HepG2 (cell line): Measurements from ENCODE around the gene SLC4A2. TPM values are rescaled to one million over a fixed set of nuclear protein-coding genes. Genes with fewer than 3 reads are reported as not detected.

Experiments used
- ATM ChIP-seq: fragments of 450-650 bp; IDR thresholded peaks from 2 replicates; pipeline ENCODE4 v1.7.1; 2017; ENCODE audit warnings: mild to moderate bottlenecking, borderline replicate concordance
- DMAP1 ChIP-seq: IDR thresholded peaks from 2 replicates; pipeline ENCODE4 v1.6.1; 2016
- EP300 ChIP-seq, 3 experiments: sonication (generic) in 1 of 3; formaldehyde crosslinking in 1 of 3; IDR thresholded peaks; 2 replicates each; pipeline versions ENCODE4 v1.5.1 to v1.6.1; 2011 to 2020; ENCODE audit warnings: low read depth in 2 of 3, low read length in 2 of 3, borderline replicate concordance in 1 of 3, improper control_type of control experiment in 1 of 3, mild to moderate bottlenecking in 1 of 3, missing genetic modification reagents in 1 of 3, moderate library complexity in 1 of 3
- GTF3A ChIP-seq: sonication (generic); formaldehyde crosslinking; conservative IDR thresholded peaks from 2 replicates; pipeline ENCODE4 v1.4.0; 2020; ENCODE audit warnings: mild to moderate bottlenecking, missing genetic modification reagents
- HDAC6 ChIP-seq: fragments of 200-600 bp; sonication (generic); IDR thresholded peaks from 2 replicates; pipeline ENCODE4 v1.7.0; 2017; ENCODE audit warnings: mild to moderate bottlenecking, antibody characterized with exemption, low read length, low read depth
- JUNB ChIP-seq: sonication (generic); formaldehyde crosslinking; IDR thresholded peaks from 2 replicates; pipeline ENCODE4 v1.8.0; 2022; ENCODE audit warnings: missing genetic modification reagents, mild to moderate bottlenecking, borderline replicate concordance
- LRRFIP1 ChIP-seq: sonication (generic); formaldehyde crosslinking; conservative IDR thresholded peaks from 2 replicates; pipeline ENCODE4 v1.4.0; 2020; ENCODE audit warnings: missing genetic modification reagents
- MIER2 ChIP-seq: IDR thresholded peaks from 2 replicates; pipeline ENCODE4 v1.6.1; 2016; ENCODE audit warnings: missing biosample characterization, missing genetic modification reagents
- RXRA ChIP-seq: sonication (generic); formaldehyde crosslinking; IDR thresholded peaks from 2 replicates; pipeline ENCODE4 v1.5.1; 2020; ENCODE audit warnings: missing genetic modification reagents
- SALL1 ChIP-seq: sonication (generic); formaldehyde crosslinking; IDR thresholded peaks from 2 replicates; pipeline ENCODE4 v1.8.0; 2022; ENCODE audit warnings: mild to moderate bottlenecking, missing genetic modification reagents
- SOX13 ChIP-seq, 3 experiments: fragments of 450-650 bp in 1 of 3; sonication (generic) in 1 of 3; formaldehyde crosslinking in 1 of 3; IDR thresholded peaks in 2 of 3; conservative IDR thresholded peaks in 1 of 3; 2 replicates each; pipeline versions ENCODE4 v1.5.0 to v1.6.1; 2016 to 2020; ENCODE audit warnings: antibody characterized with exemption in 1 of 3, mild to moderate bottlenecking in 1 of 3, missing compliant biosample characterization in 1 of 3, missing genetic modification reagents in 1 of 3, moderate library complexity in 1 of 3
- THAP11 ChIP-seq: IDR thresholded peaks from 2 replicates; pipeline ENCODE4 v1.6.1; 2016; ENCODE audit warnings: missing biosample characterization, missing genetic modification reagents
- TOE1 ChIP-seq: sonication (generic); formaldehyde crosslinking; IDR thresholded peaks from 2 replicates; pipeline ENCODE4 v1.4.0; 2020; ENCODE audit warnings: mild to moderate bottlenecking, missing genetic modification reagents
- ZNF124 ChIP-seq: sonication (generic); formaldehyde crosslinking; IDR thresholded peaks from 2 replicates; pipeline ENCODE4 v1.4.0; 2020; ENCODE audit warnings: missing genetic modification reagents
- ZNF275 ChIP-seq: sonication (generic); formaldehyde crosslinking; IDR thresholded peaks from 2 replicates; pipeline ENCODE4 v1.8.0; 2022; ENCODE audit warnings: missing genetic modification reagents, mild to moderate bottlenecking, inconsistent platforms, borderline replicate concordance
- ZNF280B ChIP-seq: sonication (generic); formaldehyde crosslinking; IDR thresholded peaks from 2 replicates; pipeline ENCODE4 v1.5.0; 2020; ENCODE audit warnings: missing genetic modification reagents, mild to moderate bottlenecking, borderline replicate concordance
- ZNF317 ChIP-seq: sonication (generic); formaldehyde crosslinking; IDR thresholded peaks from 2 replicates; pipeline ENCODE4 v1.5.0; 2020; ENCODE audit warnings: mild to moderate bottlenecking, missing genetic modification reagents
- ZNF577 ChIP-seq: sonication (generic); formaldehyde crosslinking; IDR thresholded peaks from 2 replicates; pipeline ENCODE4 v1.4.0; 2020; ENCODE audit warnings: mild to moderate bottlenecking, low read depth, missing genetic modification reagents, borderline replicate concordance
- ZNF619 ChIP-seq: sonication (generic); formaldehyde crosslinking; IDR thresholded peaks from 2 replicates; pipeline ENCODE4 v1.4.0; 2020; ENCODE audit warnings: mild to moderate bottlenecking, missing genetic modification reagents
- polyA plus RNA-seq, 8 experiments: library from polyadenylated mRNA; depleted of rRNA in 3 of 8; stranded (reverse) in 7 of 8; unstranded in 1 of 8; fragments of >200 nt; fragmentation: Illumina TruSeq in 4 of 8; extraction: Trizol in 4 of 8; gene quantifications; 2 replicates each; pipeline versions ENCODE4 v1.2.1 to v1.2.3, GENCODE V29; 2011 to 2016; ENCODE audit warnings: low read depth in 4 of 8, missing spikeins in 1 of 8, mixed read lengths in 1 of 8; ENCODE audit not compliant: insufficient read depth in 1 of 8
- total RNA-seq, 5 experiments: library from RNA; depleted of rRNA; stranded (reverse); fragments of >200 nt; fragmentation: Illumina TruSeq; extraction: Trizol; gene quantifications; 2 replicates each; pipeline ENCODE4 v1.2.3, GENCODE V29; 2016; ENCODE audit warnings: low read depth in 1 of 5

Gene SLC4A2
- total and polyA plus RNA-seq, 2 of the 13 experiments (the other 11 are each of a cell fraction or from before 2014, with no cell fraction given), result 51.9 to 73.4 TPM

- TF ChIP-seq LRRFIP1 (CRISPR knock-in tag) (no peak), ZNF280B (CRISPR knock-in tag) (no peak), RXRA (CRISPR knock-in tag) (no peak), HDAC6 (no peak), ZNF124 (CRISPR knock-in tag) (no peak), ZNF275 (no peak), ZNF619 (no peak), ZNF317 (CRISPR knock-in tag) (no peak), DMAP1 (CRISPR knock-in tag) (no peak), SOX13 (IDR thresholded peaks at IDR 0.05) (no peak), SOX13 (CRISPR knock-in tag; conservative IDR thresholded peaks at IDR 0.05 in 1 of 2, IDR thresholded peaks at IDR 0.05 in 1 of 2) (no peak), EP300 (IDR thresholded peaks at IDR 0.05; ENCODE audit: low read depth in 2 of 2, low read length in 2 of 2) (no peak), EP300 (CRISPR knock-in tag; IDR thresholded peaks at IDR 0.05; ENCODE audit: borderline replicate concordance) (no peak), JUNB (CRISPR knock-in tag) (no peak), TOE1 (CRISPR knock-in tag) (no peak), ZNF577 (no peak), ATM (no peak), GTF3A (CRISPR knock-in tag) (no peak), THAP11 (CRISPR knock-in tag) (no peak), SALL1 (CRISPR knock-in tag) (peak; percentile 14; the same call in 1 of the 2 replicates), MIER2 (CRISPR knock-in tag) (peak; percentile 91)
Observed at GRCh38 chr7:151051108-151051507, 8.3 kb upstream of the SLC4A2 start (continued).
